ENCODE results near the gene ACYP1. TPM values are rescaled to one million over a fixed set of nuclear protein-coding genes. Genes with fewer than 3 reads are reported as not detected.
A peak's percentile ranks its signal among the peaks of the same experiment; 100 is the strongest.

Gene ACYP1
- total and polyA plus RNA-seq, 2 donors (not counting 3 experiments of a cell fraction or from before 2014, with no cell fraction given): 30.2 to 37.5 TPM

DNA sequence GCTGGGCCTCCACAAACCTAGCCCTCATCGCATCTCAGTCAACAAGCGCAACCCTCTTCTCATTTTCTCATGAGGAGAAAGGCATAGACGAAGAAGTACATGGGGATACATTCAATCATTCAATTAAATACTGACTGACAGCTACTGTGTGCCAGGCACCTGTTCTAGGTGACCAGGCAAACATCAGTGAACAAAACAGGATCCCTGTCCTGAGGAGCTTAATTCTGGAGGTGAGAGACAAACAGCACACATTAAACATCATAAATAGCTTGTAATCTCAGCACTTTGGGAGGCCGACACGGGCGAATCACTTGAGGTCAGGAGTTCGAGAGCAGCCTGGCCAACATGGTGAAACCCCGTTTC, 362 bp upstream of the ACYP1 start:
- DNase-seq (ENCODE audit: low read depth, low spot score): no peak
- H4K20me1 ChIP-seq (replicated peaks; ENCODE audit: control insufficient read depth, extremely low read depth, insufficient read depth, low read length): no peaks in the 10 kb centered on the region
- dilution Hi-C loops (cut with MboI; ENCODE audit: extremely low pct_ligation_motif_present, low sequenced_read_pairs): no loop called here
- no peak for TF ChIP-seq GATA2 (IDR thresholded peaks at IDR 0.05; ENCODE audit: insufficient read depth, insufficient read length, low read depth, low read length)
- TF ChIP-seq EZH2 (IDR thresholded peaks at IDR 0.05; ENCODE audit: borderline replicate concordance, low read depth, low read length, severe bottlenecking): no peak
- TF ChIP-seq, protein P1, sequence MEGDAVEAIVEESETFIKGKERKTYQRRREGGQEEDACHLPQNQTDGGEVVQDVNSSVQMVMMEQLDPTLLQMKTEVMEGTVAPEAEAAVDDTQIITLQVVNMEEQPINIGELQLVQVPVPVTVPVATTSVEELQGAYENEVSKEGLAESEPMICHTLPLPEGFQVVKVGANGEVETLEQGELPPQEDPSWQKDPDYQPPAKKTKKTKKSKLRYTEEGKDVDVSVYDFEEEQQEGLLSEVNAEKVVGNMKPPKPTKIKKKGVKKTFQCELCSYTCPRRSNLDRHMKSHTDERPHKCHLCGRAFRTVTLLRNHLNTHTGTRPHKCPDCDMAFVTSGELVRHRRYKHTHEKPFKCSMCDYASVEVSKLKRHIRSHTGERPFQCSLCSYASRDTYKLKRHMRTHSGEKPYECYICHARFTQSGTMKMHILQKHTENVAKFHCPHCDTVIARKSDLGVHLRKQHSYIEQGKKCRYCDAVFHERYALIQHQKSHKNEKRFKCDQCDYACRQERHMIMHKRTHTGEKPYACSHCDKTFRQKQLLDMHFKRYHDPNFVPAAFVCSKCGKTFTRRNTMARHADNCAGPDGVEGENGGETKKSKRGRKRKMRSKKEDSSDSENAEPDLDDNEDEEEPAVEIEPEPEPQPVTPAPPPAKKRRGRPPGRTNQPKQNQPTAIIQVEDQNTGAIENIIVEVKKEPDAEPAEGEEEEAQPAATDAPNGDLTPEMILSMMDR (IDR thresholded peaks at IDR 0.05; ENCODE audit: extremely low read depth in 1 of 2, insufficient read depth in 1 of 2, low read depth in 1 of 2, low read length in 2 of 2): no peak
- TF ChIP-seq FOS (IDR thresholded peaks at IDR 0.05; ENCODE audit: borderline replicate concordance, insufficient read depth, low read length): no peak
- no peak for TF ChIP-seq POLR2AphosphoS5 (IDR thresholded peaks at IDR 0.05; ENCODE audit: insufficient read depth, low read depth, low read length)
- TF ChIP-seq, protein P2, sequence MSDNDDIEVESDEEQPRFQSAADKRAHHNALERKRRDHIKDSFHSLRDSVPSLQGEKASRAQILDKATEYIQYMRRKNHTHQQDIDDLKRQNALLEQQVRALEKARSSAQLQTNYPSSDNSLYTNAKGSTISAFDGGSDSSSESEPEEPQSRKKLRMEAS (IDR thresholded peaks at IDR 0.05; ENCODE audit: insufficient read depth, insufficient read length): no peak
- no peak for FAIRE-seq
- intact Hi-C loops (cut with micrococcal nuclease): loop anchor here (2.0 kb wide), 1 partner anchor 17 kb away; no protein-coding TSS in a partner anchor
- H3K27me3 ChIP-seq (ENCODE audit: control insufficient read depth in 2 of 2, insufficient read depth in 2 of 2, low read length in 2 of 2): no peaks in the 10 kb centered on the region
- H2AFZ ChIP-seq (ENCODE audit: low read depth, low read length): peak overlapping the region; percentile 72
- H3K4me1 ChIP-seq (ENCODE audit: control insufficient read depth, extremely low read depth, insufficient read depth, low read length): peaks cover 33% of the 10 kb centered on the region
- peak overlapping the region; percentile 88 for H3K9ac ChIP-seq (replicated peaks; ENCODE audit: extremely low read depth, insufficient read depth, low read length)
- H3K4me3 ChIP-seq (replicated peaks in 1 of 3; ENCODE audit: insufficient read depth in 1 of 3, low read depth in 1 of 3, low read length in 3 of 3): peak overlapping the region; percentile 63 to 79 (median 75)
- peaks cover 22% of the 10 kb centered on the region for H3K79me2 ChIP-seq (ENCODE audit: control insufficient read depth, insufficient read depth, low read length)
- no peak overlapping the region for H3K27ac ChIP-seq (ENCODE audit: insufficient read depth, low read depth, low read length)
- no TSS peak for BruUV-seq (replicated peaks)
- H3K4me2 ChIP-seq (ENCODE audit: insufficient read depth, low read length): peak overlapping the region; percentile 85
- ChIA-PET CTCF (interaction anchor here (0.6 to 2.3 kb wide), 14 partner anchors 8 to 203 kb away, joined by 3 to 13 read pairs (median 4); no protein-coding TSS in a partner anchor), POLR2A (interaction anchor here (0.9 to 1.6 kb wide), 2 partner anchors 109 to 123 kb away, joined by 3 to 6 read pairs; partner anchors contain the start of gene PGF)
- no peaks in the 10 kb centered on the region for H3K36me3 ChIP-seq (ENCODE audit: control insufficient read depth in 2 of 2, extremely low read depth in 1 of 2, insufficient read depth in 2 of 2, low read length in 2 of 2)
- H3K9me1 ChIP-seq (replicated peaks; ENCODE audit: control insufficient read depth, extremely low read depth, insufficient read depth, low read length): no peaks in the 10 kb centered on the region
- no peaks in the 10 kb centered on the region for H3K9me3 ChIP-seq (replicated peaks; ENCODE audit: control insufficient read depth, insufficient read depth, low read length)
